Thyroid gland (tissue), 4 donors: ENCODE results near the gene SLC12A4.

Experiments
- CTCF ChIP-seq, 6 experiments: fragments of 200-600 bp in 3 of 6; fragments of 450-650 bp in 3 of 6; sonication (generic) in 3 of 6; IDR thresholded peaks; one replicate each; pipeline ENCODE4 v1.5.1; 2016 to 2019; ENCODE audit warnings: antibody characterized with exemption in 6 of 6, mild to moderate bottlenecking in 2 of 6, inconsistent platforms in 1 of 6, moderate library complexity in 1 of 6
- POLR2A ChIP-seq, 2 donors: fragments of 450-650 bp; IDR thresholded peaks; one replicate each; pipeline ENCODE4 v1.6.1; 2017; ENCODE audit warnings: antibody characterized with exemption in 2 of 2, mild to moderate bottlenecking in 2 of 2, moderate library complexity in 1 of 2

DNA sequence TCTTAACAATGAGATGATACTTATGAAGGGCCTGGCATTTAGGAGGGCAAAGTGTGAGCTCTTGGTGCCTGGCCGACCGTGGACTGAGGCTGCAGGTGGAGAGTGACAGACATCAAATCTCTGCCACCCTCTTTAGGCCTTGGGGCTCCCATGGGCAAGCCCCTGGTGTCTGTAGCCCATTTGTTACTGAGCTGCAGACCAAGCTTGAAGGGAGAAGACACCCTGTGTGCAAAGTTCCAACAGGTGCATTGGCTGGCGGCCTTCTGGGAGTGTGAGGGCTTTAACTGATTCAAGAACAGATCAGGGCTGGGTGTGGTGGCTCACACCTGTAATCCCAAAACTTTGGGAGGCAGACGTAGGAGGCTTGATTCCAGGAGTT lies 36.0 kb downstream of the SLC12A4 start:
- no peak for TF ChIP-seq CTCF (IDR thresholded peaks at IDR 0.05)
- no peak for TF ChIP-seq POLR2A (IDR thresholded peaks at IDR 0.05)
